Kidney (tissue), 14 donors: Measurements from ENCODE around the gene MEX3A. TPM values are rescaled to one million over a fixed set of nuclear protein-coding genes. Genes with fewer than 3 reads are reported as not detected.
A peak's percentile ranks its signal among the peaks of the same experiment; 100 is the strongest.

Experiments
- DNase-seq, 5 donors: peaks; one replicate each; pipeline ENCODE4 v3.0.0-alpha.2; 2013 to 2020
- FAIRE-seq: peaks from 2 replicates; lab custom pipeline; 2012; peaks lifted over from hg19 to GRCh38; lab: Jason Lieb, UNC
- H3K27ac ChIP-seq, 2 donors: one replicate each; pipeline ENCODE4 v1.7.0; 2013; ENCODE audit warnings: low read depth in 2 of 2, low read length in 2 of 2, inconsistent platforms in 1 of 2
- H3K27me3 ChIP-seq: one replicate; pipeline ENCODE4 v1.7.1; 2013; ENCODE audit warnings: low read length, inconsistent platforms; ENCODE audit not compliant: control insufficient read depth, insufficient read depth
- H3K36me3 ChIP-seq, 3 donors: one replicate each; pipeline versions ENCODE4 v1.7.0 to v1.7.1; 2013; ENCODE audit warnings: low read length in 3 of 3, control low read depth in 1 of 3, inconsistent platforms in 1 of 3; ENCODE audit not compliant: insufficient read depth in 3 of 3, control insufficient read depth in 2 of 3
- H3K4me1 ChIP-seq, 3 donors: one replicate each; pipeline versions ENCODE4 v1.7.0 to v1.7.1; 2013; ENCODE audit warnings: low read length in 3 of 3, inconsistent platforms in 1 of 3, low read depth in 1 of 3; ENCODE audit not compliant: control insufficient read depth in 2 of 3, insufficient read depth in 2 of 3
- H3K4me3 ChIP-seq, 3 donors: one replicate each; pipeline versions ENCODE4 v1.7.0 to v1.8.1; 2013; ENCODE audit warnings: low read length in 3 of 3, control low read depth in 1 of 3, inconsistent platforms in 1 of 3
- H3K9ac ChIP-seq, 3 donors: one replicate each; pipeline versions ENCODE4 v1.7.0 to v1.7.1; 2013; ENCODE audit warnings: low read length in 3 of 3, control low read depth in 1 of 3, inconsistent platforms in 1 of 3
- H3K9me3 ChIP-seq, 3 donors: one replicate each; pipeline versions ENCODE4 v1.7.0 to v1.7.1; 2013; ENCODE audit warnings: low read length in 3 of 3, control low read depth in 1 of 3, inconsistent platforms in 1 of 3; ENCODE audit not compliant: control insufficient read depth in 2 of 3, insufficient read depth in 1 of 3
- CTCF ChIP-seq: IDR thresholded peaks from 3 replicates; pipeline ENCODE4 v1.5.1; 2012; ENCODE audit warnings: mild to moderate bottlenecking, moderate library complexity, borderline replicate concordance; ENCODE audit not compliant: insufficient read depth; ENCODE audit errors: extremely low read depth
- intact Hi-C: fragments of 100-400 bp; cut with DNase I; formaldehyde crosslinking; loops from one replicate; pipeline ENCODE4 v1.11.1; 2022
- polyA plus RNA-seq: library from polyadenylated mRNA; stranded (reverse); fragments of 350-450 nt; fragmentation: Illumina TruSeq; extraction: RNeasy Lipid Tissue Mini Kit (QIAGEN cat#74804); gene quantifications from one replicate; pipeline ENCODE4 v1.2.3, GENCODE V29; 2014; ENCODE audit warnings: low read depth, low replicate concordance; ENCODE audit not compliant: insufficient read depth
- total RNA-seq: library from RNA; stranded (reverse); fragmentation: NEBNext Ultra II Directional; extraction: Animal tissue kit (Norgen Biotek cat#: 25700); gene quantifications from one replicate; pipeline ENCODE4 v1.2.1, GENCODE V29; 2021
- donor health status: control.
- donor health status: control.
- donor health status: control.
- donor health status: control.
- donor health status: control.
- donor health status: DM: yes; HTN: yes; CAD: no.
- donor health status: Normal renal cell carcinoma (clear cell type).

MEX3A gene
- total and polyA plus RNA-seq, 2 donors from 2014 or later, result 1.0 to 1.7 TPM

- Histone ChIP-seq H3K27ac (peak overlapping the region; percentile 86 to 95), H3K4me1 (peaks cover 16 to 75% (median 74%) of the 10 kb centered on the region in 3 donors), H3K36me3 (no peaks in the 10 kb centered on the region), H3K9me3 (no peaks in the 10 kb centered on the region), H3K27me3 (no peaks in the 10 kb centered on the region), H3K9ac (peak overlapping the region in 2 of 3 donors; percentile 10 to 71), H3K4me3 (peak overlapping the region in 1 of 3 donors; percentile 30)
- no peak for TF ChIP-seq CTCF
- FAIRE-seq (no peak), DNase-seq (peak in 2 of 5 donors; percentile 47 to 83)
- intact Hi-C loops, result no loop called here
These were observed 42.6 kb upstream of the MEX3A start for GRCh38 chr1:156124557-156125483.

DNA sequence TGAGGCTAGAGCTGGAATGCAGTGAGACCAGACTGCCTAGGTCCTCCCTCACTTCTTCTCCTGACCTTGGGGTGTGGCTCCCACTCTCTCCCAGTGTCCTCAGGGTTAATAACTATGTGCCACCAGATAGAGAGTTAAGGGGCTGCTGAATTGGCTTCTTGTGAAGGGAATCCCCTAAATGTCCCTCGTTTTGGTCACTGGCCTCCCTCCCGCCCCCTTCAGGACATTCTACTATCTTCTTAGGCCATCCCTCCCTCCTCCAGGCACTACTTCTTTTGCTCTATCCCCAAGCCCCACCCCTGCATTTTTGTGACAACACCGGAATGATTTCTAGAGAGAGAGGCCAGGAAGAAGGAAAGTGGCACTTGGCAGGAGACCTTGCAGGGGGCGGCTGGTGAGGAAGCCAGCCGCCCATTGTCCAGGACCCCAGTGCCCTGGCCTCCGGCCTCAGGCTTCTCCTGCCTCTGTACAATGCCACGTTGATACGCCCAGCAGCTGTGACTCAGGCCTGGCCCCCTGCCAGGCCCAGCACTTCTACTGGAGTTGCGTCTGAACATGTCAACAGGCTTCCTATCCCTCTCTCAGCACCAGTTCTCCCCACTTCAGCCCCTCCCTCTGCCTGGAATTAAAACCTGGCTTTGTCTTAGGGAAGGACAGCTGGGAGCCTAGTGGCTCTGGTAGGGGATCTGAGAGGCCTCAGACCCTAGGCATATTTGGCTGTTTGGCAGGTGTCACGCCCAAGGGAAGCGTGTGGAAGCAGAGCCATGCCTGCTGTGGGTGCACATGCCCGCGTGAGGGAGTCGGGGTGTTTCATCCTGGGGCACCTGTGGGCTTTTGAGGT is 41.3 kb upstream of the MEX3A start:
- Histone ChIP-seq H3K9ac (peak overlapping the region in 2 of 3 donors; percentile 30 to 57), H3K9me3 (no peaks in the 10 kb centered on the region), H3K4me3 (peak overlapping the region in 2 of 3 donors; percentile 41 to 45), H3K27me3 (no peaks in the 10 kb centered on the region), H3K27ac (peak overlapping the region; percentile 95 to 97), H3K36me3 (no peaks in the 10 kb centered on the region), H3K4me1 (peaks cover 13 to 72% (median 66%) of the 10 kb centered on the region in 3 donors)
- peak; percentile 79 to 98 (median 87) for DNase-seq
- intact Hi-C loops, result no loop called here
- no peak for FAIRE-seq
- TF ChIP-seq CTCF, result no peak

- H3K4me1 ChIP-seq, result peaks cover 12 to 72% (median 61%) of the 10 kb centered on the region in 3 donors
- no peaks in the 10 kb centered on the region for H3K9me3 ChIP-seq
- peak overlapping the region in 2 of 3 donors; percentile 41 to 45 for H3K4me3 ChIP-seq
- intact Hi-C loops, result no loop called here
- no peaks in the 10 kb centered on the region for H3K27me3 ChIP-seq
- TF ChIP-seq CTCF, result no peak
- DNase-seq (peak in 4 of 5 donors; percentile 31 to 93 (median 66)), FAIRE-seq (no peak)
- H3K27ac ChIP-seq, result peak overlapping the region; percentile 95 to 97
- peak overlapping the region in 2 of 3 donors; percentile 30 to 77 for H3K9ac ChIP-seq
- no peaks in the 10 kb centered on the region for H3K36me3 ChIP-seq
These were observed 40.5 kb upstream of the MEX3A start for GRCh38 chr1:156122519-156123355.
